Sigmoid colon (tissue), 4 donors: ENCODE results near the gene GPBP1.

ENCODE experiments used
- CTCF ChIP-seq, 4 experiments: fragments of 450-650 bp in 3 of 4; fragments of 200-600 bp in 1 of 4; IDR thresholded peaks; one replicate each; pipeline ENCODE4 v1.5.1; 2016 to 2019; ENCODE audit warnings: antibody characterized with exemption in 4 of 4, mild to moderate bottlenecking in 3 of 4, moderate library complexity in 2 of 4
- EP300 ChIP-seq, 4 donors: sonication (generic); formaldehyde crosslinking; IDR thresholded peaks; one replicate each; pipeline ENCODE4 v1.6.1; 2017; ENCODE audit warnings: antibody characterized with exemption in 4 of 4

GRCh38 chr5:57311921-57312735 lies 138.3 kb downstream of the GPBP1 start:
- TF ChIP-seq CTCF (IDR thresholded peaks at IDR 0.05) (no peak), EP300 (IDR thresholded peaks at IDR 0.05) (no peak)
